NCI-H2029 treated with DMSO at 0.1 percent for 48 hours (cell line): ENCODE data around the gene SPO11.

ENCODE experiments used
- DNase-seq: peaks from one replicate; lab custom pipeline; 2025; lab: John Stamatoyannopoulos, UW

Gene SPO11

DNA sequence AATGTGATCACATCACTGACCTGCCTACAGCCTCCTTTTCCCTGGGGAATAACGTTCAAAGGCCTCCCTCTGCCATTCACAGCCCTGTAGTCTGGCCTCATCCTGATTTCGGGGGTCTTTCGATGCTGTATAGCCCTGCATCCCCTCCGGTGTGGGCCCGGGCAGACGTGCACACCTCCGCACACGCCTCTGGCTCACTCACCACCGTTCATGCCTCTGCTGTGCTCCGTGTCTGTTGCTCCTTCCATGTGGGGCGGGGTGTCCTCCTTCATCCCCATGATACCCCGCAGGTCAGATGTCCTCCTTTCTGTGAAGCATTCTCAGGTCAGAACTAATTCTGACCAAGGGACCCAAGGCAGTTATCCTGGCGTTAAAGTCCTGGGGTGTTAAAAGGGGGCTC lies 47.7 kb downstream of the SPO11 start:
- DNase-seq: no peak

DNA sequence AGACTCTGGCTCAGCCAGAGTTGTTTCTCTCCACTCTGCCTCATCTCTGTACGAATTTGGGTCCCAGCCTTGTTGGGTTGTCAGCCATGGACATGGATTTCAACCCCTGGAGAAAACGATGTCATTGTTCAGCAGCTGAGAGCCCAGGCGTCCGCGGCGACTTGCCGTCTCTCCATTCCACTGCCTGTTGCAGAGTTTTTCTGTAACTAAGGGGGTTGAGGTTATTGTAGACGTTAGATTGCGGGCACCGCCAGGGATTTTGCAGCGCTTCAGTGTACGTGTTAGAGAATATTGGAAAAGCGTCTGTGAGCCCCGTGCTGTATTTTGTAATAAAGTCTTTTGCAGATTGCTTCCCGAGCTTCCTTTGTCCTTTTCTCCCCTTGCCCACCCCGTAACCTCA lies 48.5 kb downstream of the SPO11 start:
- DNase-seq: no peak

DNA sequence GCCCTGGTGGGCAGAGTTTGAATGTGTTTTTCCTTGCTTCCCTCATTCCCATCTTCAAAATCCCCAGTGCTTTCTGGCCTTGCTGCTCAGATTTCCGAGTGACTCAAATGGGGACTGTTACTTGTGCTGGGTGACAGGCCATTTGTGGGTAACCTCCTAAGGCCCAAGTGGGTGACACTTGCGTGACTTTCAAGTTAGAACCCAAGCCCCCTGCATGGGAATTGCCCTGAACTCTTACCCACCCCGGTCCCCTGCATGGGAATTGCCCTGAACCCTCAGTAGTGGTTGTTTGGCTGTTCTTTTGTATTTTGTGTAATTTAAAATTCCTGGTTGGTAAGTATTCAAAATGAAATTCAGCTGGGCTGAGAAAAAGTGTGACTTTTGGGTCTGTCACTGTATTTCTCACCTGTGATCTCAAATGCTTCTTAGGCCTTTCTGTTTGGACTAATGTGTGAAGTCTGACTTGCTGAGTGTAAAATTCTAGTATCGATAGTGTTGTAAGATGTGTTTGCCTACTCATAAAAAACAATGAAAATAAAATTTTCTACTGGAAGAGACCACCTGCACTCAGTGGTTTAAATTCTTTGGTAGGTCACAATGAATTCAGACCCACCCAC lies 49.2 kb downstream of the SPO11 start:
- no peak for DNase-seq

DNA sequence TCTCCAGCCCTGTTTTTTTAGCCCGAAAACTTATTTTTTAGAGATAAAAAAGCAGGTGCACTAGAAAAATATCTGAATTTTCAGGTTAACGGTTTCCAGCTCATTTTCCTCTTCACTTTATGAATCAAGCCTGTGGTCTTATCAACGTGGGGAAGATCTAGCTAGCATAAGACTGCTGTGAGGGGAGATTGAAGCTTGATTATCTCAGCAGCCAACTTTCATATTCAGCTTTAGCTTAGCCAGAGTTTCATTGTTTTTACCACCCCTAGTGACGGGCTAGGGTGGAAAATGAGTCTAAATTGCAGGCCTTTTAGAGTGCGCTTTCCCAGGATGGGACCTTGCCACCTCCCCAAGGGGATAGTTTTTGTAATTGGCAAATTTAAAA lies 49.7 kb downstream of the SPO11 start:
- no peak for DNase-seq

DNA sequence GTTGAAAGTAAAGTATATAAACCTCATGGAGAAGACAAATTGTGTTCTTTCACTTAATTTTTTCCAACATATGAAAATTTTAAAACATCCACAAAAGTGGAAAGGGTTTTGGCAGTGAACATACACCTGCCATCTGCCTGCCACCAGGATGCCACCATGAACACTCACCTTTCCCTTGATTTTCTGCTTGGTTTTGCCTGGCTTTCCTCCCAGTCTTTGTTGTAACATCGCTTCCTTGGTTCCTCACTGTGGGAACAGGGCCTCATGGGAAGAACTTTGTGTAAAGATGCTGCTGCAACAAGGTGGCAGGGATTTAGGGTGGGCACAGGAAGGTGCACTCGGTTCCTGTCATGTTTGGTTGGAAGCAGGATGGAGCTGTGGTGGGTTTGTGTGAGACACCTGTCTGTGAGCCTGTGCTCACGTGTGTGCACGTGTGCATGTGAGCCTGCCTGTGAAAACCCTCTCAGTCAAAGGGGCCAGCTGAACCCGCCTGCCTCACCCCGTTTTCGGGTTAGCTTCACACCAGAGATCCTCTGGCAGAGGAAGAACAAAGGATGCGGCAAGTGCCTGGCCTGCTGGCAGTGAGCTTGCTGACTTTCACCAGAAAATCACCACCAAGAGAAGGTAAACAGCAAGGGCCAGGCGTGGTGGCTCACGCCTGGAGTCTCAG lies 50.6 kb downstream of the SPO11 start:
- DNase-seq: no peak

DNA sequence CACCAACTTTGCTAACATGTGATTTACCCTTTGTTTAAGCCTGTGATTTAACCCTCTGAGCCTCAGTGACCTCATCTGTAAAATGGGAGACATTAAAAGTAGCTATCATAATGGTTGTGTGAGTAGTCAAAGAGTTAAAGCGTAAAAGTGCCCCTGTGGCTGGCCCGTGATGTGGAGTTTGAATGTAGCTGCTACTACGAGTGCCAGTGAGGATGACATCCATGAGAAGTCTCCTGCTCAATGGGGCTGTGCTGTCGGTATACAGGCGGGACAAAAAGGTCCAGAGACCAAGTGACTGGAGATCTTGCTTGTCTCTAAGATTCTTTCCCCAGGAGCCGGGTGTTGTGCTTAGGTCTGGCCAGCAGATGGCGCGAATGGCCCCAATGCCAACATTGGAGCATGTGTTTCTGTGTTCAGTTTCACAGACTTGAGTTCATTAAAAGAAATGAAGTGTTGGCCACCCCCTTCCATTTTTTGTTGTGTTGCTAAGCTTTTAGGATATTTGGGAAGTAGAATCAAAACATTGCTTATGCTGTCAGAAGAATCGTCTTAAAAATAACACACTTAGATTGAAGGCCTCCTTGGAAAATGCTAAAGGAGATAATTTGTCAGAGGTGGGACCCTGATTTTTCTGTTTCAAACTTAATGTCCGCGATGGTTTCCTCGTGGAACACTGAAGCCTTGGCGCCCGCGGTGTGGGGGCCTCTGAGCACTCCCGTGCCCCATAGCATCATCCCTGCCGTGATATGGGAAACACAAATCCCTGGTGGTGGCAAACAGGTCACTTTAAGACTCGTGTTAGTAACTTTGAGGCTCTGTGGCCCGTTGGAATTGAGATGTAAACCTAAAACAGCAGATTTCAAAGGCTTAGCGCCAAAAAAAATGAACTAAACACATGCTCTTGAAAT lies 52.2 kb downstream of the SPO11 start:
- peak; percentile 52 for DNase-seq

DNA sequence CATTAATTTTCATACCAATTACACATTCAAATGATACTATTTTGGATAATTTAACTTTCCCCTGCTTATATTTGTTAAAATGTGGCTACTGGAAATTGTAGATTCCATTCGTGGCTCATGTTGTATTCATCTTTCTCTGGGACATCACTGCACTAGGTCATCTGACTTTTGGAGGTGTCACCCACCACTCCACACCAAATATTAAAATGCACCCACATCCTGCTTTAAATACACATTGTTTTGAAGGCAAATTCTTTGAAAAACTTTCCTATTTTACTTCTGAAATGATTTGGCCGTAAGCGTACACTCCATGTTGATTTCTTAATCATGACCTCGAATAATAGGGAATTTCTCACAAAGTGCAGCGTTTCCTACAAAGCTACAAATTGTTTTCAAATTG lies 52.9 kb downstream of the SPO11 start:
- DNase-seq: no peak

DNA sequence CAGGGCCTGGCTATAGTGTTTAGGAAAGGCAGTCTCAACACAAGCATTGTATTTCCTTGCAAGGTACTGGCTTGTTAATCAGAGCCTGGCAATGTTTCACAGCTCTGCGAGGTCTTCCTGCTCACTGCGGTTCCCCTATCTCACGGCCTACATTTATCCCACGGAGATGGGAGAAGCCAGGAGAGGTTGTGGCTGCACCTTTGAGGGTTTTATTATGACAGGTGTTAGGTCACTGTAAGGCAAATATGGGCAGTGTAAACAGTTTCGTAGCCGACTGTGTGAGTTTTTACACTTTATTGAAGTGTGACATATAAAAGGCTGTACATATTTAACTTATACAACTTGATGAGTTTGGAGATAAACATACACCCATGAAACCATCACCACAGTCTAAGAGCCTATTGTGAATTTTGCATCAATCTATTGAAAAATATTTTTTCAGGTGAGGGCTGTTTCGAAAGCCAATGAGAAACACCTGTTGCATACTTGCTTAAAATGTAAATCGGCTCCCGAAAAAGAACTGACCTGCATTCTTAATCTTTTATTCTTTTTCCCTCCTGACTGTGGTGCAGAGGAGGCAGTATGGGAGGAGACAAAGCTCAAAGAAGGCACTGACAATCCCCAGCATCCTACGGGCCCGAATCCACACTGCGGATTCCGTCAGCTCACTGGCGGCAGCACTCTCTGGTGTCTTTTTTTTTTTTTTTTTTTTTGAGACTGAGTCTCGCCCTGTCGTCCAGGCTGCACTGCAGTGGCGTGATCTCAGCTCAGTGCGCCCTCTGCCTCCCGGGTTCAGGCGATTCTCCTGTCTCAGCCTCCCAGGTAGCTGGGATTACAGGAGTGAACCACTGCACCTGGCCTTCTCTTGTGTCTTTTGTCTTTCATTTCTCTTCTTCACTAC lies 54.1 kb downstream of the SPO11 start:
- DNase-seq: peak; percentile 49

DNA sequence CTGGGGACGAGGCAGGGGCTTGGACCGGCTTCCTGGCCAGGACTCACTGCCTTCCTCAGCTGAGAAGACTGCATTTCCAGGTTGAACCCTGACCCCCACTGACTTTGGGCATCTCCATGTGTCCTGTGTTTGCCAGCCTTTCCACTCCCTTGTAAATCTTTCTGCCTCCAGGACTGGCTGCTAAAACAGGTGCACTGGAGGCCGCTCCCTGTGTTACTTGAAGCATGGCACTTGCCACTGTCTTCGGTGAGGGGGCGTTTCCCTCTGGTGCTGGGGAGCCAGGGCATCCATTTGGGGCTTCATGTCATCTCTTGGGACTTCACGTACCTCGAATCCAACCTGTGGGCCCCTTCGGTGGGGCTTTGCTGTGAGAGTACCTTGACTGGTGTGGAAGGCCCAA lies 54.9 kb downstream of the SPO11 start:
- DNase-seq: no peak

DNA sequence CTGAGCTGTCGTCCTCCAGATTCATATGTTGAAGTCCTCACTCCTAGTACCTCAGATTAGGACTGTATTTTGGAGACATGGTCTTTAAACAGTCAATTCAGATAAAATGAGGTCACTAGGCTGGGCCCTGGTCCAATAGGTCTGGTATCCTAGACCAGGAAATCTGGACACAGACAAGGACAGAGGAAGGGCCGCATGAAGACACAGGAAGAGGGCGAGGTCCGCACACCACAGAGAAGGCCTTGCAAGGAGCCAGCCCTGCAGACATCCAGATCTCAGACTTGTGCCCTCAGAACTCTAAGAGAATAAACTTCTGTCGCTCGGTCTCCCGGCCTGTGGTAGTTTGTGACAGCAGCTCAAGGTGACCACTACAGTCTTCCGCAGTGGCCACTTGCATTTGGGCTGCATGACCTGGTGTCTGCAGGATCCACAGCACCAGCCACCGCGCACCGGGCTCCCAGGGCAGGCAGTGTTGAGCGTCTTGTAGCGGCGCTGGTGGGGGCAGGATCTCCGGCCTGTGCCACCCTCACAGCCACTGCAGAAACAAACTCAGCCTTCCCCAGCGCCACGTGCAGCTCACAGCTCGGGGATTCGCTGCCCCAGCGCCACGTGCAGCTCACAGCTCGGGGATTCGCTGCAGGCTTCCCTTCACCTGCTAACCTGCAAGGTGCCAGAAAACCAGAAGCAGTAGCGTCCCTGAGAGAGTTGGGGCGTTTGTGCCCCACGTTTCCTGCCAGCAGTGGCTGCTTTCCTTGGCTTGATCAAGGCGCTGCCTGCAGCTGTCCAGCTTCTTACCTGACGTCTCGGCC lies 55.6 kb downstream of the SPO11 start:
- DNase-seq: no peak

DNA sequence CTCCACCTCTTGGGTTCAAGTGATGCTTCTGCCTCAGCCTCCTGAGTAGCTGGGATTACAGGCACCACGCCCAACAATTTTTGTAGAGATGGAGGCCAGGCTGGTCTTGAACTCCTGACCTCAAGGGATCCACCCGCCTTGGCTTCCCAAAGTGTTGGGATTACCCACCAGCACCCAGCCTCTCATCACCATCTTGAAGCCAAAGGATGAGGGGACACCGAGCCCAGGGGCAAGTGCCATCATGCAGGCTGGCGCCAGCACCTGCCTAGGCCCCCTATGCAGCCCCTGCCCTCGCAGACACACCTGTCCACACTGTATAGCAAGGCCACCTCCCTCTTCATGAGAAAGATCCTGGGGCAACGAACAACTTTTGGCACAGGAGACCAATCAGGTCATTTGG lies 56.3 kb downstream of the SPO11 start:
- DNase-seq: no peak

DNA sequence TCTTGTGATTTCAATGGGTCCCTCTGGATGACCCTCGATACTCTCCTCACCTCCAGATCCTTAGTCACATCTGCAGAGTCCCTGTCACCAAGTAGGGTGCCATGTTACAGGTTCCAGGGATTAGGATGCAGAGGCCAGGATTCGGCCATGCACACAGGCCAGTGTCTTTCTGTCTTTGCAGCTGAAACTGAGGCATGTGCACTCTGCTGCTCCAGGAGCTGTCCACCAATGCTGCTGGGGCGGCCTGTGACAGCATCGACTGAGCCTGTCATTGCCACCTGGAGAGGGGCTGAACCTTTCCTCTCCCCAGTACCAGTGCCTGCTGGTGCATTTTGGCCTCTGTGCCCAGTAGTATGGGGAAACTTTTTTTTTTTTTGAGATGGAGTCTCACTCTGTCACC lies 57.2 kb downstream of the SPO11 start:
- DNase-seq: no peak

DNA sequence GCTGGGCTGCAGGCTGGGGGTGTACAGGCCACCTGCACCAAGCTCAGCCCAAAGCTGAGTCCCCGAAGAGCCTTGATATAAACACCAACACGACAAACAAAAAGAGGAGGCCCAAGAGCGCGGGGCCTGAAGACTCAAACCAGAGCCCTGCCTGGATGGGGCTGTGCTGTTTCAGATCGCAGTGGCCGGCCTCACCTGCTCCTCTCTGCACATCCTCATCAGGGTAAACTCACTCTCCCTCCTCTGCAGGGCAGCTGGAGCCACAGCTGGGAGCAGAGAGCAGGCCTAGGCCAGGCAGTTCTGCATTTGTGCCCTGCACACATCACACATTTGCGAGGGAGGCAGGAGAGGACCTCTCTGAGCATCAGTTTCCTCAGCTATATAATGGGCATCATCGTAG lies 57.9 kb downstream of the SPO11 start:
- DNase-seq: no peak

DNA sequence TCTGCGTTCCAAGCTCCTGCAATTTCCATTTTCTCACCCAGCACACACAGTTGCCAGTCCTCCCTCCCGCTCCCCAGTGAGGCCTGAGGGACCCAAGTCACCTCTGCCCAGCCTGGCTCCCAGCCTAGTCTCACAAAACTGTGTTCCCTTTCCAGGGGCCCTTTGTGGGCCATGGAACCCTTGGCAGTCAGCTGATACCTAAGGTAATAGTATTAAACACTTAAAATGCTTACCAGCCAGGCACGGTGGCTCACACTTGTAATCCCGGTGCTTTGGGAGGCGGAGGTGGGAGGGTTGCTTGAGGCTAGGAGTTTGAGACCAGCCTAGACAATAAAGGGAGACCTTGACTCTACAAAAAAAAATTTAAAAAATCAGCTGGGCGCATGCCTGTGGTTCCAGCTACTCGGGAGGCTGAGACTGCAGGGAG lies 58.4 kb downstream of the SPO11 start:
- no peak for DNase-seq

DNA sequence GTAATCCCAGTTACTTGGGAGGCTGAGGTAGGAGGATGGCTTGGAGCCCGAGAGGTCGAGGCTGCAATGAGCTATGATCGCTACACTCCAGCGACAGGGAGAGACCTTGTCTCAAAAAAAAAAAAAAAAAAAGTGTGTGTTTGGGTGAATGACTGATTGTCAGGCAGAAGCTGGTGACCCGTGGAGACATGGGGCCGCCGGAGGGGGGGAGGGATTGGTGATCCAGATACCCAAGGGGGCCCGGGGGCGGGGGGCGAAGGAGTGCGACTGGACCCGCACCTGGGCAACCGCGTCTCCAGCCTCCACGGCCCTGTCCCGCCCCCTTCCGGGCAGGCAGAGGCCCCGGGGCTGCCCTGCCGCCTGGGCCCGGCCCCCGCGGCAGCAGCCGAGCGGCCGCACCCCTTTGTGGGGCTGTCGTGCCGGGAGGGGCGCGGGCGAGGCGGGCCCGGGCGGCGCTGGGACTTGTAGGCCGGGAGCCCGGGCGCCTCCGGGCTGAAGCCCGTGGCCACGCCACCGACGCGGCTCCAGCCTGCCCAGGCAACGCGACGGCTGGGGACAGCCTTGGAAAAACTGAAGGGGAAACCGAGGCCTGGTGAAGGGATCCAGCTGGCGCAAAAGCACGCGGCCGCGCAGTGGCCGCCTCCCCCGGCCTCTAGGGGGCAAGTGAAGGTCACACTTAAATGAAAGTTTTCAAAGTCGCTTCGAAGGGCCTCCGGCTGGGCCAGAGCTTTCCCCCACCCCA lies 59.5 kb downstream of the SPO11 start:
- DNase-seq: no peak

DNA sequence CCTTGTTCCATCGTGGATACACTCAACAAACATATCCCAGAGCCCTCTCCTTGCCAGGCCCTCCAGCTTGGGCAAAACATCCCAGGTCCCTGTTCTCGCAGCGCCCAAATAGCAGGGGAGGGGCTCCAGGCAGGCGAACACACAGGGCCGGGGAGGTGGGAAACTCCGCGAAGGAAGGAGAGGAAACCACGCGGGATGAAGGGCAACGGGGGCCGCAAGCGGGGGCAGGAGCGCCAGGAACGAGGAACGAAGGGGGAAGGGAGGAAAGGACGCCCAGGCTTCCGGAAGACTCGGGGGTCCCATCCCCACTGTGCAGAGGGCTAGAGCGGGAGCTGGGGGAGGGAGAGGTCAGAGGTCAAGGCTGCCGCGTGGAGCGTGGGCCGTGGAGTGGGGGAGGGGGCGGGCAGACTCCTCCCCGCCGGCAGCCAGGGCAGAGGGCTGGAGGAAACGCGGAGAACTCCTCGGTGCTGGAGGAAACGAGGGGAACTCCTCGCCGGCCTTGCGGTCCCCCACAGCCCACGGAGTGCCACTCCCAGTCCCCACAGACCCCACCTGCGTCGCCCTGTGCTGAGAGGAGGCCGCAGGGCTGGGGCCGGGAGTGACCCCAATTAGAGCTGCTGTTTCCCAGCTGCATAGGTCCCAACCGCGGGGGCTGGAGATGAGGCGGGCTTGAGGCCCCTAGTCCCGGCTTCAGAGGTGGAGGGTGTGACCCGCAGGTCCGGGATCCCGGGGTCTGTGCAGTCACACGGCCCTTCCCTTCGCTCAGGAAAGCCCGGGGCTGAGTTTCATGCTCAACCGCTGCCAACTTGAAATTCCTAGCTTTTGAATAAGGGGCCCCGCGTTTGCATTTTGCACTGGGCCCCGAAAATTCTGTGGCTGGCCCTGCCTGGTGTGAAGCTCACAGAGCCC lies 60.3 kb downstream of the SPO11 start:
- no peak for DNase-seq

DNA sequence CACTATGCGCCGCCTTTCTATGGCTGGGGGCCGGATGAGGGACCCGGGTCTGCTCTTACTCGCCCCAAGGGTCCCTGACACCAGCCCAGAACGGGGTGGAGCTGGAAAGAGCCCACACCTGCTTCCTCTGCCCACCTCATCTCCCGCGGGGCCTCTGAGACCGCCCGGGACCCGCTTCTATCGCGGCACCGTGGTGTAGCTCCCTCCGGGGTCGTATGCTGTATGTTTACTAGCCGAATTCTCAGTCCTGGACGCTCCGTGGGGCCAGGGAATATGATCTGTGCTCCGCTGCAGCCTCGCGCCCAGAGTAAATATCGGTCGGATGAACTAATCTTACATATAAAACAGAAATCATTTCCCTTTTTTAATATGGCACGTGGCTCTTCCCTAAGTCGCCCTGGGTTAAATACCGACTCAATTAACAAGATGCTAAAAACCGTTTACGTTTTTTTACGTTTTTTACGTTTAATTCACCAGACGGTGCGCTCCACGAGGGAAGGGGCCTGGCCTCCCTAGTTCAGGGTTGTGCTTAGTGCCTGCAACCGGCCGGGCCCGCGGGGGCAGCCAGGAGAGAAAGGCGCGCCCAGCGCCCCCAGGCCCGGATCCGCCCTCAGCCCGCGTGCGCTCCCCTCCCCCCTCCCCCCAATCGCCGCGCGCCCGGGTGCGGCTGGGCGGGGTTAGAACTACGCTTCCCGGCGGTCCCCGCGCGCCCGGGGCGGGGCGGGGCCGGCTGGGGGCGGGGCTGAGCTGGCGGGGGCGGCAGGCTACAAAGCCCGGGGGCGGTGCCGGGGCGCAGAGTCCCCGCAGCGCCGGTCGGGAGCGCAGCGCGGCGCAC lies 61.2 kb downstream of the SPO11 start, which contains the start of gene RBM38:
TSS of gene RBM38 (plus strand) at position 793 of the 835 bp plus-strand sequence. CDS start 186 bp downstream, outside the sequence.
- DNase-seq: no peak
